ENCODE data around the gene PREX1.

The PREX1 gene

DNA sequence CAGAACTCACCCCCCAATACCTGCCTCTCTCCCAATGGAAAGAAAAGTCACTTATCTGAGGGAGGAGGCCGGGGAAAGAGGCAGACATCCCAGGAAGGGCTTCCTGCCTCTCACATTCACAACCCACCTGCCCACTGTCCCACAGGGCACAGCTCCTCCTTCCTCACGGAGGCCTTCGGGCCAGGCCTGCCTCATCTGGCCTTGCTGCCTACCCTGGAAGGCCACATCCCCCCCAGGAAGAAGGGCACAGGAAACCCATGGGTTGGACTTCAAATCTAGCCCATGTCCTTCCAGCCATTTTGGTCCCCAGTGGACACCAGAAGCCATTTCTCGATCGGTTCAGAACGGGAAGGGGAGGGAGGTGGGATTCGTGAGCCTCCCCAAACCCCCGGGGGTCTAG is 162.0 kb downstream of the PREX1 start:
- no peak for DNase-seq (ENCODE audit: low read depth in 1 of 2, low spot score in 1 of 2)

DNA sequence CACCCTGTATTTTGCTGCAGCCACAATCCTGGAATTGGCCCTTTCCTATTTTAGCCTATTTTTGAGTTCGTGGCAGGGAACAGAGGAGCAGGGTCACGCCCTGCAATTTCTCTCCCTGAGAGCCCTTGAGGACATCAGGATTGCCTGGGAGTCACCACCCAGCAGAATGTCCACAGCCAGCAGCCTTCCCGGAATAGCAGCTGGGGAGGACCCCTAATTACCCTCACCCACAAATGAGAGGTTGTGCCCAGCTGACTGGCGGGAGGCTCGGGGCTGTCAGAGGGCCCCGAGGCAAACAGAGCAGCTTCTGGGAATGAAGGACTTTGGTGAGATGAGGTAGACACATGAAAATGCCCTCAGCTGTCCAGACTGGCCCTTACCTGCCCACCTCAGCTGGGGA is 165.1 kb downstream of the PREX1 start:
- no peak for DNase-seq (ENCODE audit: low read depth in 1 of 2, low spot score in 1 of 2)

DNA sequence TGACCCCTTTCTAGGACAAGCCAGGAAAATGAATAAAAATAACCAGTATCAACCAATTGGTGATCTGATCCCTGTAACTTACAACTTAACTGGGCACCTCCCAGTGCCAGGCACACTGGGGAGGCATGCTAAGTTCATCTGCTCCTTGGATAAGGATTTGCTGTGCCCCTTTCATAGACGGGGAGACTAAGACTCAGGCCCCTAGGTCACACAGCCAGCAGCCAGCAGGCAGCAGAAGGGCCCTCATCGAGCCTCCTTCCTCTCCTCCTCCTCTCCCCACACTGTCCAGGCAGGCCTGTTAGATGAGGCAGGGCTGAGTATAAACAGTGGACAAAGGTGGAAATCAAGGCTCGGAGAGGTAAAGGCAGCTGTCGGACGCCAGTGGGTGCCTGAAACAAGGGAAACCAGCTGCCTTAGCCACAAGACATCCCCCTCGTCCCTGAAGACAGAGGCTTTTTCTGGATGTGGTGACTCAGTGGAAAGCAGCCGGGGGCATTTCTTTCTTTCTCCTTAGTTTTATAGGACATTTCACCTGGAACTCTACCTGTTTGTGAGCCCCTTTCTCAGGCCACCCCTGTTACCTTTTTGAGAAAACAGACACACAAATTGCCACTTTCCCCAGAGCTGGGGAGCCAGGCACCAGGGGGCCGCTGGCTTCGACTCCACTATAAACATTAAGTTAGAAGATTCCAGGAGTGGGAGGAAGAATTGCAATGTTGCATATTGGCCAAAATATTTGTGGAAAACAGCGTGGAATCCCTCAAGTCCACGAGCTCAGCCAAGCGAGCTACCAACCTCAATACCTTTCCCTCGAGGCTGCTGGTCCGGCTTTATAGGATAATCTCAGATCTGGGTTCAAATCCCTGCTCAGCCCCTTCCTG is 166.0 kb downstream of the PREX1 start:
- no peak for DNase-seq (ENCODE audit: low read depth in 1 of 2, low spot score in 1 of 2)

DNA sequence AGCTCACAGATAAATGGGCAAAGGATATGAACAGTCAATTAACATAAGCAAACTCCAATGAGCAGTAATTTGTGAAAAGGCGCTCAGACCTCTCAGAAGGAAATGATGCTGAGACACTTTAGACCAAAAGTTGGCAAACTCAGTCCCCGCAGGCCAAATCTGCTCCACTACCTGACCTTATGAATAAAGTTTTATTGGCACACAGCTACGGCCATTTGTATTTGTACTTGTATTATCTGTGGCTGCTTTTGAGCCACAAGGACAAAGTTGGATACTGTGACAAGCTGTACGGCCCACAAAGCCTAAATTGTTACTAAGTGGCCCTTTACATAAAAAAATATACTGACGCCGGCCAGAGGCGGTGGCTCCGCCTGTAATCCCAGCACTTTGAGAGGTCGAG is 167.0 kb downstream of the PREX1 start:
- no peak for DNase-seq (ENCODE audit: low read depth in 1 of 2, low spot score in 1 of 2)

DNA sequence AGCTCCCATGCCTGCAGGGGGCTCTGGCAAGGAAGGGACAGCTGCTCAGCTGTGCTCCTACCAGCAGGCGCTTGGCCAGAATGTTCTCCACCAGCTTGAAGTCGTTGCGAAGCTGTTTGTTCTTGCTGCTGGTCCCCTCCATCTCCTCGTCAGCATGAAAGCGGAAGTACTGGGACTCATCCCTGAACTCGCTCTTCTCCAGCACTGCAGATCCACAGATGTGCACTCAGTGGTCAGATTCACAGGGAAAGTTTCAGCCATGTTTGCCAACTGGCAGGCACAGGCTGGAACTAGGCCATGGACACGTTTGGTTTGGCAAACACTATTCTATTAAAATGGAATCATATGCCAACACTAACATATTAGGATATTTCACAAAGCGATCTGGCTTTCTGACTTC is 167.9 kb downstream of the PREX1 start:
- no peak for DNase-seq (ENCODE audit: low read depth in 1 of 2, low spot score in 1 of 2)

DNA sequence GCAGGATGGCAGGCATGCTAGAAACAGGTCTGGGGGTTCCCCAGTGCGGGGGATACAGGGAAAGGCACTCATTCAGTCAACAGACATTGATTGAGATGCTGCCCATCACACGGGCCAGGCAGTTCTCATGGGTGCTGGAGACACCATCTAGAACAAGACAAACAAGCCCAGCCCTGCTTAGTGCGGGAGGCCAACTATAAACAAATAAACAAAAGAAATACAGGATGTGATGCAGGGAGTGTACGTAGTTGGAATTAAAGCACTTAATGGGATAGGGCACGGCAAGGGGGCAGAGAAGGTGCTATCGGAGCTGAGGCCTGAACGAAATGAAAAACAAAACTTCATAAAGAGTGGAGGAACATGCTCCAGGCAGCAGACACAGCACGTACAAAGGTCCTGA is 169.3 kb downstream of the PREX1 start:
- no peak for DNase-seq (ENCODE audit: low read depth in 1 of 2, low spot score in 1 of 2)

DNA sequence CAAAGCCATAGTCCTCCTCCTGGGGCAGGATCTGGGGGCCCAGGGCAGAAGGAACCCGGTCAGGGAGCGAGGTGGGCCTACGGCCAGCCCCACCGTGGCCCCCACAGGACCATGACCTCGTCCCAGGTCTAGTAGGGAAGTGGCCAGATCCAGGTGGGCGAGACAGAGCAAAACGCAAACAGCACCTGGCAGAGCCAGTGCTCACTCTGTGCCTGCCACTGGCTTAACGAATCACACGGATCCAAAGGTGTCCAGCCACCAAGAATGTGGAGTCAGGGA is 169.7 kb downstream of the PREX1 start:
- DNase-seq (ENCODE audit: low read depth in 1 of 2, low spot score in 1 of 2): no peak

DNA sequence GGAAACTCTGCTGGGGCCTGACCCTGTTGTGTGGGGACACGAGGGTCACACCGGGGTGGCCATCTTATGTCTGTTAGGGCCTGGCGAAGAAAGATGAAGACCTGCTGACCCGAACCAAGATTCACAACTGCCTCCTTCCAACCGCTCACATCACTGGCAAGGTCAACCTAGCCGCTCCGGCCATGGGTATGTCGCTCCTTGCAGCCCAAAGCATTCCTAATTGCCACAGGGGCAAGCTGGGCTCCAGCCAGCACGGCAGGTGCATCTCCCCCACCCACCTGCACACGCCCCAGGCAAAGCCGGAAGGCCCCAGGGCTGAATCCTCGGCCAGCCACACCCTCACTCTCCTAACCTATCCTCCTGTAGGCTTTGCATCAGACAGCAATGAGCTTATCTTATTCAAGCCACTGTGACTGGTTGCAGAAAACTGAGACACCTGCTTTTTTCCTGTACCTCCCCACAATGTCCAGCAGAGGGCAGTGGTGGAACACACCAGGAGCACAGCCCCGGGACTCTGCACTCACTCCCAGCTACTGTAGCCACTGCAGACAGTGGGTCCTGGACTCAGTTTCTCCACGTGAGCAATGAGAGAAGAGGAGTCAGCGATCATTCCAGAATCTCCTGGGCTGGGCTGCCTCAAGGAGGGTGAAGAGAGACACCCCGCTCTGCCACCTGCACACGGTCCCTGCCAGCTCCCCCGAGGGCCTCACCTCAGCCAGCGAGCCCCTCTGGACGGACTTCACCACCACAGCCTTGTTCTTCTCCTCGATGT is 170.2 kb downstream of the PREX1 start:
- DNase-seq (ENCODE audit: low read depth in 1 of 2, low spot score in 1 of 2): peak; percentile 21 to 28

DNA sequence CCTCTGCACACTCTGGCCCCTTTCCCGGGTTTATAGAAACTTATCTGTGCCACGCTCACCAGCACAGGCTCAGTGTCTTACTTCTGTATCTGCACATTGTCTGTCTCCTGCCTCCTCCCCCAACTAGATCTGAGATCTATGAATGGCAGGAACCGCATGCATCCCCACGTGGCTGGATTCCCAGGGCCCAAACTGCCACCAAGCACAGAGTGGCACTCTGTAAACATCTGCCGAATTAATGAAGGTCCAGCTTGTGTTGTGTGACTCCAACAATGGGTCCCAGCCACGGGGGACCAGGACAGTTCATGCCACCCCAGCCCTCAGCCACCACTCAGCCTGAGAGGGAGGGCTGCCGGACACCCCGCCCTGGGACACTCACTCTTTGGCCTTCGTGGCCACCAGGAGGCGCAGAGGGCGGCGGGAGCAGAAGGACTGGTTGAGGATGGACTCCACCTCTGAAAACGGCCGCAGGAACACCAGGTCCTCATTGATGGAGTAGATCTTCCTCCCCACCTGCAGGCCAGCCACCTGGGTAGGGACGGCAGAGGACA is 171.1 kb downstream of the PREX1 start:
- DNase-seq (ENCODE audit: low read depth in 1 of 2, low spot score in 1 of 2): no peak

DNA sequence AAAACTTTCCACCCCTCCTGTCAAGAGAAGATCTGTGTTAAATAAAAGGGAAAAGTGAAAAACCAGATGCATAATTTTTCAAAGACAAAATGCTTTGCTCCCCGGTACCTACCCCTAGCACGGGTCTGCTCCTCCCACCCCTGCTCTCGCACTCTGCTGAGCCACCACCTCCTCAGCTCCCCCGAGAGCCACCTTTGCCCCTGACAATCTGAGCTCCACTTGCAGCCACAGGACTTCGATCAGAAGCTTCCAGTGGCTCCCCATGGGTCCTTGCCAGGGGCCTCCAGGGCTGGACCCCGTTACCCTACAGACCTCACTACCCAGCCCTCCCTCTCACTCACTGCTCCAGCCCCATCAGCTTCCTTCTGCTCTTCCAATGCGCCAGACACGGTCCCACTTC is 171.7 kb downstream of the PREX1 start:
- no peak for DNase-seq (ENCODE audit: low read depth in 1 of 2, low spot score in 1 of 2)

DNA sequence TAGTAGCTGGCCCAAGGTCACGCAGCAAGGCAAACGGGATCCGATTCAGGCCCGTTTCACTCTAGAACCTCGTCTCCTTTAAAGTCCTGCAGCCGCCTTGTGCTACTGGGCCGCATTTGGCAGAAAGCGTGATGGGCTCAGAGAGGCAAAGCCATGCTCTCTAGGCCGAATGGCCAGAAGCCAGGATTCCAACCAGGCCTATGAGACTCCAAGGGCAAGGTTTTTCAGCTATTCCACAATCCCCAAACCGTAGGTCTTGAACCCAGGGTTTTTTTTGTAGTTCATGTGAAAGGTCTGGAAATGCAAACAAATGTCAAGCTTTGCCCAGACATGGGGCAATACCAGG is 174.1 kb downstream of the PREX1 start:
- no peak for DNase-seq (ENCODE audit: low read depth in 1 of 2, low spot score in 1 of 2)

DNA sequence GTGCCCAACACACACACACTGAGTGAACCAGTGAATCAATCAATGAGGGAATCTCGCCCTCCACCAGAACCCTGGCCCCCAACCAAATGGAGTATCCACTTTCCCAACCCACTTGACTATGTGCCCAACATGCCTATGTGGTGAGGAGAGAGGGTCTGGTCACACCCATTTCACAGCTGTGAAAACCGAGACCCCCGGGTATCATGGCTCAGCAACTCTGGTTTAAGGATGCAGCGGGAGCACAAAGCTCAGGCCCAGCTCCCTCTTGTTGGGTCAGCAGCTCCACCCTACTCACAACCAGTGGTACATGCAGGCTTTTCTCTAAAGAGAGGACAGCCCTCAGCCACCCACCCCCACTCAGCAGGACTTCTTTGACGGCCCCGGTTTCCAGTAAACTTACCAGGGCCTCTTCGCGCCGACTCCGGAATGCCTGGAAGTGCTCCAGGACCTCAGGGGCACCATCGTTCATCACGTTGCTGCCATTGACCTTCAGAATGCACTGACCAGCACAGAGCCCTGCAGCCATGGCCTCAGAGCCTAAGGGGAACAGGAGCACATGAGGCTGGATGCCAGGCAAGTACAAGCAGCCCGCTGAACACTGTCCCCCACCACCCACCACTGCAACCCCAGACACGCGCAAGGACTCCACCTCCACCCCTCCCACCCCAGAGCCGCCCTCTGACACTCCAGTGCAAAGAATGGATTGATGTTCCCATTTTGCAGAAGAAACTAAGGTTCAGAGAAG is 174.7 kb downstream of the PREX1 start:
- no peak for DNase-seq (ENCODE audit: low read depth in 1 of 2, low spot score in 1 of 2)

DNA sequence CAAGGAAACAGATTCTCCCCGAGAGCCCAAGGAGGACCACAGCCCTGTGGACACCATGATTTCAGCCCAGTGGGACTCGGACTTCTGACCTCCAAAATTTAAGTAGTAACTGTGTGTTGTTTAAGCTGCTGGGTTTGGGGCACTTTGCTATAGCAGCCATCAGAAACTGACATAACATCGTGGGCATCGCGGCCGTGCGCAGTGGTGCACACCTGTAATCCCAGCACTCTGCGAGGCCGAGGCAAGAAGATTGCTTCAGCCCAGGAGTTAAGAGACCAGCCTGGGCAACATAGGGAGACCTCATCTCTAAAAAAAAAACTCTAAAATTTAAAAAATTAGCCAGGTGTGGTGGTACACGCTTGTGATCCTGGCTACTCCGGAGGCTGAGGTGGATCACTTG is 175.8 kb downstream of the PREX1 start:
- DNase-seq (ENCODE audit: low read depth in 1 of 2, low spot score in 1 of 2): no peak

DNA sequence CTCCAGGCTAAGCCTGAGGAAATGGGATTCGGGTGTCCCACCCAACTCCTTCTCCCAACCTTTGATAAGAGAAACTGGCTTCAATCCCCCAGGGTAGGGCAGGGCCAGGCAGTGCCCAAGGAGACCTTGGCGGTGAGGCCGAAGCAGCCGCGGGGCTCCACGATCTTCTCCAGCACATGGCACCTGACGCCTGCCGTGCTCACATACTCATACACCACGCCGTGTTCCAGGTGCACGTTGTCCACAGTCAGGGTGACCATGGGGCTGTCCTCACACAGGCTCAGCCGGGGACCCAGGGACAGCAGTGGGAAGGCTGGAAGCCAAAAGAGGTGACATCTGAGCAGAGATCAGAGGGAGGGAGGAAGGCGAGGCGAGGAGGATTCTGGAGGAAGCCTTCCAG is 176.5 kb downstream of the PREX1 start:
- no peak for DNase-seq (ENCODE audit: low read depth in 1 of 2, low spot score in 1 of 2)

DNA sequence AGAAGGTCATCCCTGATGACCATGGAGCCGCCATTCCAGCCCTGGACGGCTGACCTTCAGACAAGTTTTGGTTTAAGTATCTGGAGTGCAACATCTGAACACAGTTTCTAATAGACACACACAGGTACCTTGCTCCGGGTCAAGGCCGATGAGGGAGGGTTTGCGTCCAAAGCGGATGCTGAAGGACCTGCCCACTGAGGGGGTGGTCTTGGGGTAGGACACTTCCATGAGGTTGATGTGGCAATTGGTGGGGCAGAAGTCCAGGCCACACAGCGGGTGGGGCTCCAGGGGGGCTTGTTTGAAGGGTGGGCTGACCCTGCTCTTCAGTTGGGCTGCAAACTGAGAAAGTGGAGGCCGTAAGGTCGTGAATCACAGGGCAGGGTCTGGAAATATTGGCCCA is 177.9 kb downstream of the PREX1 start:
- no peak for DNase-seq (ENCODE audit: low read depth in 1 of 2, low spot score in 1 of 2)

DNA sequence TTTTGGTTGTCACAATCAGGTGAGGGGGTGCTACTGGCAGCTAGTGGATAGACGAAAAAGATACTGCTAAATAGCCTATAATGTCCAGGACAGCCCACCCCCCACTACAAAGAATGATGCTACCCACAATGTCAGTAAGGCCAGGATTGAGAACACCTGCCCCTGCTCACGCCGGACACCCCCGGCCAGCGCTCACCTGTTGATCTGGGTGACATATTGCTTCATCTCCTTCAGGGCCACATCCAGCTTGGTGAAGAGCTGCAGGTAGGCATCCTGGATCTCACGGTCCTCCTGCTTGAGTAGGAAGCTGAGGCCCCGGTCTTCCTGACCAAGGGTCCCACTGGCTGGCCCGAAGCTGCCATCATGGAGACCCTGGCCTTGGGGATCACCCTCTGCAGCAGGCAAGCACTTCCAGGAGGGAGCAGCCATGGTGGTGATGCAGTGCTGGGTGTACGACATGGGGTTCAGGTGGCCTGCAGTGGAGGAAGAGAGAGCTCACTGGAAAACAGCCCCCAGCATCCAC is 178.6 kb downstream of the PREX1 start:
- no peak for DNase-seq (ENCODE audit: low read depth in 1 of 2, low spot score in 1 of 2)

DNA sequence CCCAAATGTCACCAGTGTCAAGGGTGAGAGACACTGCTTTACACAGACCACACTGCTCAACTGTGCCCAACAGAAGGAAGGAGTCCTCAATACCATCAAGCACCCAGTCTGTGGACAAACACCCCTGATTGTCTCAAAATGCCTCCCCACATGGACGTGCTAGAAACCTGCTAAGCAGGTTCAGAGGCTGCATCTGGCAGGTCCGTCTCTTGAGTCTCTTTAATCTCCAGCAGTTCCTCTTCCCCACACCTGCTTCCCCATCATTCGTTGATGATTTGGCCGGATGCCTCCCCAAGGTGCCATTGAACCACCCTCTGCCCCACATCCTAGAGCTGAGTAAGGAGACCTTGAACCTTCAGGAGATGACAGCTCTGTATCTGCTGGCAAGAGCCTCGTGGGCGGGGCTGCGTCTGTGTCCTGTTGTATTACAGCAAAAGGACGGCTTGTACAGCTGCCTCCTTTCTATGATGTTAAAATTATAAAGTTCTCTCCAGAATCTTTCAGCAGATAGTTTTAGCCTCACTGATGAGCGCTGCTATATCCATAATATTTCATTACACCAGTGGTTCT is 179.2 kb downstream of the PREX1 start:
- no peak for DNase-seq (ENCODE audit: low read depth in 1 of 2, low spot score in 1 of 2)

DNA sequence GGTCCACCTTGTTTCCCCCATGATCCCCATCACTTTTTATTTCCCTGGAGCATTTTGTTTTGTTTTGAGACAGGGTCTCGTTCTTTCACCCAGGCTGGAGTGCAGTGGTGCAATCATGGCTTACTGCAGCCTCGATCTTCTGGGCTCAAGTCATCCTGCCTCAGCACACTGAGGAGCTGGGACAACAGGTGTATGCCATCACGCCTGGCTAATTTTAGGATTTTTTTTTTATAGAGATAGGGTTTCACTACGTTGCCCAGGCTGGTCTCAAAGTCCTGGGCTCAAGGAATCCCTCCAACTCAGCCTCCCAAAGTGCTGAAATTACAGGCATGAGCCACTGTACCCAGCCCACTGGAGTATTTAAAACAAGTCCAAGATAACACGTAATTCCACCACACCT is 179.9 kb downstream of the PREX1 start:
- no peak for DNase-seq (ENCODE audit: low read depth in 1 of 2, low spot score in 1 of 2)

DNA sequence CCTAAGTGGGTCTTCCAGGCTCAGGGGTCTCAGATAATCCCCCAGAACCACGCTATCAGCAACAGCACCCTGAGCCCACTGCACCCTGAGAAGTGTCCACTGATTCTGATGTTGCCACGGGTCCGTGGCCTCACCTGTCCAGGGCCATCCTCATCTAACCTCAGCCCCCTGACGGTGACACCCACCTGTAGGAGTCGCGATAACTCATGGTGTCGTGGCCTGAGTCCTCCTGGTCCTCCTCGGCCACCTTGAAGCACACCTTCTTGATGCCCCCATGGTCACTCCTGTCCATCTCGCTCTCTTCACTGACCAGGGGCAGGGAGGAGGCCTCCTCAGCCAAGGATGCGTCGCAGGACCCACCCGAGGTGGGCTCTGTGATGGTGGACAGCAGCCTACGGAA is 182.1 kb downstream of the PREX1 start:
- DNase-seq (ENCODE audit: low read depth in 1 of 2, low spot score in 1 of 2): no peak

DNA sequence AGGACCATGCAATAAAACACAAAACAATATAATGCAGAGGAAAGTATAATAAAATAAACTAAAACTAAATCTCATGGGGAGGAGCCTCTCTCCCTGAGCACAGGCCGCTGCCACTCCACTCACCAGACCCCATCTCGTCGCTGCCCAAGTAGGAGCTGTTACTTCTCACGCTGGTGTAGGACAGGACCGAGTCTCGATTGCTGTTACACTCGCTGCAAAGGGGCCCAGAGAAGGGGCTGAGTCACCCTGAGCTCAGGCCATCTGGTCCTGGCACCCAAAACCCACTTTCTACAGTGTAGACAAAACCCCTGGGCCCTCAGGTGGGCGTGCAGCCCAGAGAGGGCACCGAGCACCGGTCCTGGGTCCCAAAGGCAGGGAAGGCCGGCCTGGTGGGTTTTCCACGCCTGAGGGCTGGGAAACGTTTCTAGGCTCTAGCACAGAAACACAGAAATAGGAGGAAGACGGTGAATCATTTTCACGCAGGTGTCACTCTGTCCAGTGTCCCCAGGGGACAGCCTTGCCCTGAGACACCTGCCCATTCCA is 183.4 kb downstream of the PREX1 start:
- no peak for DNase-seq (ENCODE audit: low read depth in 1 of 2, low spot score in 1 of 2)

All from stimulated activated CD4-positive, alpha-beta T cell treated with anti-CD3 and anti-CD28 coated beads, Interleukin-15, amount 100 ng/mL, for 1 hour (primary cell).